Erythroblast (primary cell): ENCODE results near the gene FAM200B.

Experiments used
- DNase-seq, 2 experiments: peaks; one replicate each; lab custom pipeline; 2025; lab: John Stamatoyannopoulos, UW
- GATA1 ChIP-seq: IDR thresholded peaks from 2 replicates; pipeline ENCODE4 v1.6.1; 2011; ENCODE audit warnings: low read depth, mild to moderate bottlenecking, control low read depth, low read length, moderate library complexity
- POLR2A ChIP-seq: IDR thresholded peaks from 2 replicates; pipeline ENCODE4 v1.6.1; 2011; ENCODE audit warnings: mild to moderate bottlenecking, low read length

The FAM200B gene

GRCh38 chr4:15681372-15682241 is at the start of gene FAM200B:
FAM200B (plus strand) TSS chr4:15681827; CDS start chr4:15686978, 5,151 bp downstream.
- TF ChIP-seq POLR2A (peak; percentile 88), GATA1 (no peak)
- DNase-seq = peak; percentile 97 to 98

- no peak for DNase-seq
- TF ChIP-seq POLR2A (no peak), GATA1 (no peak)
Measured at GRCh38 chr4:15636818-15637217, 44.8 kb upstream of the FAM200B start.

- TF ChIP-seq POLR2A (no peak), GATA1 (no peak)
- DNase-seq = no peak
Measured at GRCh38 chr4:15638418-15638817, 43.2 kb upstream of the FAM200B start.

- TF ChIP-seq POLR2A (no peak), GATA1 (no peak)
- no peak for DNase-seq
Measured at GRCh38 chr4:15648600-15648999, 33.0 kb upstream of the FAM200B start.

- TF ChIP-seq GATA1 = no peak
- no peak for TF ChIP-seq POLR2A
- peak; percentile 86 to 87 for DNase-seq
Measured at GRCh38 chr4:15649914-15650545, 31.6 kb upstream of the FAM200B start.

- no peak for DNase-seq
- TF ChIP-seq POLR2A = no peak
- TF ChIP-seq GATA1 = no peak
Measured at GRCh38 chr4:15651676-15652075, 30.0 kb upstream of the FAM200B start.

GRCh38 chr4:15652191-15652590 is 29.4 kb upstream of the FAM200B start:
- TF ChIP-seq GATA1 = no peak
- TF ChIP-seq POLR2A = no peak
- no peak for DNase-seq

GRCh38 chr4:15652841-15653240 is 28.8 kb upstream of the FAM200B start:
- TF ChIP-seq POLR2A (no peak), GATA1 (no peak)

GRCh38 chr4:15653420-15653819 is 28.2 kb upstream of the FAM200B start:
- TF ChIP-seq POLR2A = no peak
- TF ChIP-seq GATA1 = no peak
- DNase-seq = peak; percentile 29 to 53

More at GRCh38 chr4:15652841-15653240, 28.8 kb upstream of the FAM200B start:
- DNase-seq = no peak

- peak; percentile 80 to 88 for DNase-seq
- TF ChIP-seq POLR2A = peak; percentile 62
- peak; percentile 35 for TF ChIP-seq GATA1
Measured at GRCh38 chr4:15653864-15654592, 27.6 kb upstream of the FAM200B start.

GRCh38 chr4:15654593-15655222 is 26.9 kb upstream of the FAM200B start:
- TF ChIP-seq GATA1 (no peak), POLR2A (no peak)
- no peak for DNase-seq

- TF ChIP-seq GATA1 (no peak), POLR2A (peak; percentile 86)
- peak; percentile 92 to 95 for DNase-seq
Measured at GRCh38 chr4:15655223-15656037, 26.2 kb upstream of the FAM200B start, which contains the start of gene FBXL5. FBXL5 (minus strand) TSS chr4:15655357; CDS start chr4:15655287, 70 bp downstream.

- DNase-seq = no peak
- TF ChIP-seq GATA1 (no peak), POLR2A (no peak)
Measured at GRCh38 chr4:15656038-15656470, 25.6 kb upstream of the FAM200B start.
